ENCODE results near the gene LAS1L.
"Not testable (repeated sequence)": the region's sequence is repeated elsewhere in the genome, so short reads cannot be mapped to it uniquely, and the experiment has no call there.

LAS1L gene

GRCh38 chrX:65516756-65517155 is 17.8 kb downstream of the LAS1L start:
- DNase-seq: no peak

GRCh38 chrX:65513610-65514009 is 21.0 kb downstream of the LAS1L start:
- DNase-seq: no peak

- no peak for DNase-seq
Measured at GRCh38 chrX:65509400-65509799, 25.2 kb downstream of the LAS1L start.

GRCh38 chrX:65508851-65509250 is 25.7 kb downstream of the LAS1L start:
- no peak for DNase-seq

- DNase-seq: no peak
Measured at GRCh38 chrX:65502618-65503017, 32.0 kb downstream of the LAS1L start.

GRCh38 chrX:65493431-65493830 is 41.2 kb downstream of the LAS1L start:
- no peak for DNase-seq

GRCh38 chrX:65491620-65492019 is 43.0 kb downstream of the LAS1L start:
- DNase-seq: no peak

- DNase-seq: no peak
Measured at GRCh38 chrX:65488495-65488894, 46.1 kb downstream of the LAS1L start.

GRCh38 chrX:65480960-65481359 is 53.6 kb downstream of the LAS1L start:
- no peak for DNase-seq

GRCh38 chrX:65479102-65479501 is 55.5 kb downstream of the LAS1L start:
- not testable (repeated sequence) for DNase-seq

- DNase-seq: no peak
Measured at GRCh38 chrX:65476564-65476963, 58.0 kb downstream of the LAS1L start.

GRCh38 chrX:65463550-65463949 is 71.0 kb downstream of the LAS1L start:
- DNase-seq: no peak

Measured in inflammatory macrophage treated with lipopolysaccharide for 1 hour (primary cell).